A549 (cell line): Measurements from ENCODE around the gene SHKBP1. TPM values are rescaled to one million over a fixed set of nuclear protein-coding genes. Genes with fewer than 3 reads are reported as not detected.

Experiments used
- ATAC-seq, 2 experiments: fragments of 200-7000 bp in 1 of 2; fragments of >200 bp in 1 of 2; cut with Nextera tagmentation in 1 of 2; cut with Tn5 transposase in 1 of 2; 3 replicates each; pipeline versions ENCODE4 v1.8.0 to v1.9.1; 2018 to 2020; ENCODE audit warnings: mild to moderate bottlenecking in 1 of 2, moderate library complexity in 1 of 2
- CTCF ChIA-PET: fragments of 300-600 bp; sonication (Branson Sonifier 250); formaldehyde crosslinking; extraction: SDS; loops from one replicate; lab custom pipeline; 2021; ENCODE audit warnings: antibody characterized with exemption, inconsistent platforms; lab: Yijun Ruan, JAX
- POLR2A ChIA-PET: fragments of 350-600 bp; formaldehyde crosslinking; extraction: SDS; loops from one replicate; lab custom pipeline; 2021; ENCODE audit warnings: antibody characterized with exemption, inconsistent platforms; lab: Yijun Ruan, JAX
- DNase-seq, 2 experiments: peaks; one replicate each; pipeline versions ENCODE4 v3.0.0 to v3.0.0-alpha.2; 2011 to 2016; ENCODE audit warnings: low read depth in 1 of 2, low spot score in 1 of 2
- FAIRE-seq: peaks from 2 replicates; lab custom pipeline; 2011; peaks lifted over from hg19 to GRCh38; lab: Jason Lieb, UNC
- H3K27ac ChIP-seq, 2 experiments: fragments of >200 bp; sonication (Bioruptor Twin); formaldehyde crosslinking; 3 replicates each; pipeline ENCODE4 v1.5.1; 2016 to 2017
- H3K4me1 ChIP-seq: fragments of >200 bp; sonication (Bioruptor Twin); formaldehyde crosslinking; 3 replicates; pipeline ENCODE4 v1.6.1; 2016
- H3K4me2 ChIP-seq: fragments of >200 bp; sonication (Bioruptor Twin); formaldehyde crosslinking; 3 replicates; pipeline ENCODE4 v1.6.1; 2016
- H3K4me3 ChIP-seq: fragments of >200 bp; sonication (Bioruptor Twin); formaldehyde crosslinking; 3 replicates; pipeline ENCODE4 v1.5.1; 2016
- H3K9me3 ChIP-seq: fragments of >200 bp; sonication (Bioruptor Twin); formaldehyde crosslinking; 3 replicates; pipeline ENCODE4 v1.6.1; 2016
- CEBPB ChIP-seq, 2 experiments: fragments of >200 bp in 1 of 2; sonication (Bioruptor Twin) in 1 of 2; formaldehyde crosslinking in 1 of 2; IDR thresholded peaks; 2 replicates each; pipeline ENCODE4 v1.6.1; 2012 to 2016
- EHMT2 ChIP-seq: fragments of 200-600 bp; sonication (generic); IDR thresholded peaks from 2 replicates; pipeline ENCODE4 v1.6.1; 2016; ENCODE audit warnings: antibody characterized with exemption, low read depth, mild to moderate bottlenecking, moderate library complexity
- ELK1 ChIP-seq: fragments of 150-350 bp; IDR thresholded peaks from 2 replicates; pipeline ENCODE4 v1.6.1; 2014; ENCODE audit warnings: low read depth, mild to moderate bottlenecking, low read length
- FOSB ChIP-seq: fragments of 250-450 bp; sonication (Bioruptor Pico); IDR thresholded peaks from 2 replicates; pipeline ENCODE4 v1.5.0; 2020; ENCODE audit warnings: mild to moderate bottlenecking, moderate library complexity
- FOSL2 ChIP-seq, 2 experiments: fragments of 450-650 bp in 1 of 2; fragments of >200 bp in 1 of 2; sonication (Bioruptor Twin) in 1 of 2; formaldehyde crosslinking; IDR thresholded peaks; 2 replicates each; pipeline versions ENCODE4 v1.5.0 to v1.6.1; 2016 to 2020; ENCODE audit warnings: mild to moderate bottlenecking in 1 of 2, moderate library complexity in 1 of 2
- HES2 ChIP-seq: fragments of >200 bp; sonication (Bioruptor Twin); formaldehyde crosslinking; IDR thresholded peaks from 2 replicates; pipeline ENCODE4 v1.6.1; 2016
- JUNB ChIP-seq: fragments of >200 bp; sonication (Bioruptor Twin); formaldehyde crosslinking; IDR thresholded peaks from 2 replicates; pipeline ENCODE4 v1.6.1; 2016
- KDM1A ChIP-seq: fragments of 200-600 bp; sonication (generic); IDR thresholded peaks from 2 replicates; pipeline ENCODE4 v1.6.1; 2016; ENCODE audit warnings: low read depth, mild to moderate bottlenecking
- MAFK ChIP-seq: fragments of 450-650 bp; IDR thresholded peaks from 2 replicates; pipeline ENCODE4 v1.6.1; 2014; ENCODE audit not compliant: partially characterized antibody
- MAX ChIP-seq: IDR thresholded peaks from 2 replicates; pipeline ENCODE4 v1.6.1; 2012
- NPAS2 ChIP-seq: fragments of 250-450 bp; sonication (Bioruptor Pico); IDR thresholded peaks from 2 replicates; pipeline ENCODE4 v1.8.0; 2022; ENCODE audit warnings: mild to moderate bottlenecking, moderate library complexity, borderline replicate concordance
- NR3C1 ChIP-seq: fragments of >200 bp; sonication (Bioruptor Twin); formaldehyde crosslinking; IDR thresholded peaks from 3 replicates; pipeline ENCODE4 v1.6.1; 2017
- POLR2A ChIP-seq: IDR thresholded peaks from 2 replicates; pipeline ENCODE4 v1.6.1; 2012; ENCODE audit warnings: mild to moderate bottlenecking, low read length
- POLR2AphosphoS2 ChIP-seq: conservative IDR thresholded peaks from 2 replicates; pipeline ENCODE4 v1.6.1; 2012; ENCODE audit warnings: low read length, improper control_type of control experiment, inconsistent platforms
- RAD21 ChIP-seq, 2 experiments: fragments of >200 bp in 1 of 2; sonication (Bioruptor Twin) in 1 of 2; formaldehyde crosslinking in 1 of 2; IDR thresholded peaks in 1 of 2; conservative IDR thresholded peaks in 1 of 2; 2 replicates in 1 of 2; 3 replicates in 1 of 2; pipeline ENCODE4 v1.6.1; 2012 to 2018; ENCODE audit warnings: inconsistent platforms in 1 of 2
- RCOR1 ChIP-seq: fragments of 150-350 bp; IDR thresholded peaks from 2 replicates; pipeline ENCODE4 v1.6.1; 2014; ENCODE audit warnings: antibody characterized with exemption, low read length, low read depth
- RFX5 ChIP-seq: fragments of 450-650 bp; IDR thresholded peaks from 2 replicates; pipeline ENCODE4 v1.7.1; 2014; ENCODE audit warnings: antibody characterized with exemption, mild to moderate bottlenecking, moderate library complexity
- SMC3 ChIP-seq: fragments of >200 bp; sonication (Bioruptor Twin); formaldehyde crosslinking; IDR thresholded peaks from 3 replicates; pipeline ENCODE4 v1.6.1; 2018; ENCODE audit warnings: inconsistent platforms
- TFCP2L1 ChIP-seq: fragments of 250-450 bp; sonication (Bioruptor Pico); IDR thresholded peaks from 2 replicates; pipeline ENCODE4 v1.5.0; 2021; ENCODE audit warnings: mild to moderate bottlenecking
- WGBS: methylation state at CpG from one replicate; pipeline ENCODE4 v1.1.6; 2017; ENCODE audit errors: missing lambda C conversion rate; 5-methylcytosine and 5-hydroxymethylcytosine counted together
- polyA plus RNA-seq, 4 experiments: library from polyadenylated mRNA; depleted of rRNA in 3 of 4; stranded (reverse); fragments of >200 nt; fragmentation: RNase III in 1 of 4; extraction: RNeasy Plus Mini Kit Qiagen cat#74134 plus additional on column Dnase treatment in 1 of 4; gene quantifications; 2 replicates in 3 of 4; 3 replicates in 1 of 4; pipeline ENCODE4 v1.2.3, GENCODE V29; 2011 to 2017
- TF ChIP-seq, protein P1 (sequence below): fragments of >200 bp; sonication (Bioruptor Twin); formaldehyde crosslinking; IDR thresholded peaks from 3 replicates; pipeline ENCODE4 v1.5.1; 2016
- TF ChIP-seq, protein P2 (sequence below): fragments of 200-600 bp; sonication (generic); IDR thresholded peaks from 2 replicates; pipeline ENCODE4 v1.6.1; 2016; ENCODE audit warnings: antibody characterized with exemption, mild to moderate bottlenecking, moderate library complexity
- TF ChIP-seq, protein P3 (sequence below): IDR thresholded peaks from 2 replicates; pipeline ENCODE4 v1.6.1; 2012

SHKBP1 gene
- polyA plus RNA-seq, 2 of the 4 experiments (the other 2 are of a cell fraction), result 75.2 to 123 TPM

GRCh38 chr19:40594255-40594654, 17.6 kb downstream of the SHKBP1 start:
- POLR2A ChIA-PET, result interaction anchor here (0.9 to 1.4 kb wide), 4 partner anchors 8 to 129 kb away, joined by 4 to 15 read pairs (median 8); partner anchors contain the start of gene BLVRB
- Histone ChIP-seq H3K4me1 (peaks cover 38% of the 10 kb centered on the region), H3K4me2 (peak overlapping the region; percentile 67), H3K4me3 (no peak overlapping the region; the same call in 2 of the 3 replicates), H3K9me3 (no peaks in the 10 kb centered on the region), H3K27ac (peak overlapping the region; percentile 63 to 82)
- CTCF ChIA-PET, result interaction anchor here (0.6 to 35.2 kb wide), 7 partner anchors 5 to 199 kb away, joined by 3 to 2247 read pairs (median 35); partner anchors contain the start of genes BLVRB and LTBP4
- DNase-seq (no peak), FAIRE-seq (peak; percentile 56), ATAC-seq (no peak)
- 59% methylated on average over 8 of the region's 8 CpGs for WGBS
- TF ChIP-seq KDM1A (0 out of 2 replicates have a peak, but pooled peaks have one; percentile 9), POLR2AphosphoS2 (0 out of 2 replicates have a peak, but pooled peaks have one; percentile 38), TFCP2L1 (CRISPR knock-in tag) (no peak), RFX5 (0 out of 2 replicates have a peak, but pooled peaks have one; percentile 35)
- TF ChIP-seq, protein P1, sequence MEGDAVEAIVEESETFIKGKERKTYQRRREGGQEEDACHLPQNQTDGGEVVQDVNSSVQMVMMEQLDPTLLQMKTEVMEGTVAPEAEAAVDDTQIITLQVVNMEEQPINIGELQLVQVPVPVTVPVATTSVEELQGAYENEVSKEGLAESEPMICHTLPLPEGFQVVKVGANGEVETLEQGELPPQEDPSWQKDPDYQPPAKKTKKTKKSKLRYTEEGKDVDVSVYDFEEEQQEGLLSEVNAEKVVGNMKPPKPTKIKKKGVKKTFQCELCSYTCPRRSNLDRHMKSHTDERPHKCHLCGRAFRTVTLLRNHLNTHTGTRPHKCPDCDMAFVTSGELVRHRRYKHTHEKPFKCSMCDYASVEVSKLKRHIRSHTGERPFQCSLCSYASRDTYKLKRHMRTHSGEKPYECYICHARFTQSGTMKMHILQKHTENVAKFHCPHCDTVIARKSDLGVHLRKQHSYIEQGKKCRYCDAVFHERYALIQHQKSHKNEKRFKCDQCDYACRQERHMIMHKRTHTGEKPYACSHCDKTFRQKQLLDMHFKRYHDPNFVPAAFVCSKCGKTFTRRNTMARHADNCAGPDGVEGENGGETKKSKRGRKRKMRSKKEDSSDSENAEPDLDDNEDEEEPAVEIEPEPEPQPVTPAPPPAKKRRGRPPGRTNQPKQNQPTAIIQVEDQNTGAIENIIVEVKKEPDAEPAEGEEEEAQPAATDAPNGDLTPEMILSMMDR, result no peak

- FAIRE-seq (peak; percentile 36), ATAC-seq (peak; percentile 36 to 42), DNase-seq (peak; percentile 73 to 94)
- H3K27ac ChIP-seq, result peak overlapping the region; percentile 63 to 82
- H3K4me3 ChIP-seq, result peak overlapping the region; percentile 11; the same call in 2 of the 3 replicates
- CTCF ChIA-PET, result interaction anchor here (0.5 to 35.2 kb wide), 9 partner anchors 5 to 131 kb away, joined by 3 to 2247 read pairs (median 20); partner anchors contain the start of genes BLVRB, COQ8B, ITPKC and LTBP4
- H3K4me1 ChIP-seq, result peaks cover 38% of the 10 kb centered on the region
- H3K4me2 ChIP-seq, result peak overlapping the region; percentile 67
- POLR2A ChIA-PET, result interaction anchor here (0.6 to 1.4 kb wide), 6 partner anchors 9 to 151 kb away, joined by 3 to 15 read pairs (median 4); partner anchors contain the start of gene BLVRB
- 36% methylated on average over 13 of the region's 13 CpGs for WGBS
- no peaks in the 10 kb centered on the region for H3K9me3 ChIP-seq
- TF ChIP-seq FOSB (CRISPR knock-in tag) (no peak), FOSL2 (IDR thresholded peaks at IDR 0.05) (0 out of 2 replicates have a peak, but pooled peaks have one; percentile 19), FOSL2 (CRISPR knock-in tag; IDR thresholded peaks at IDR 0.05) (peak; percentile 82), POLR2AphosphoS2 (no peak), CEBPB (IDR thresholded peaks at IDR 0.05) (no peak), MAFK (no peak), HES2 (no peak), EHMT2 (no peak), POLR2A (no peak), RAD21 (conservative IDR thresholded peaks at IDR 0.05 in 1 of 2, IDR thresholded peaks at IDR 0.05 in 1 of 2) (0 out of 5 replicates have a peak, but pooled peaks of 1 of the 2 experiments have one; percentile 18), NPAS2 (no peak), MAX (peak; percentile 59; the same call in 1 of the 2 replicates), ELK1 (no peak), NR3C1 (no peak), RCOR1 (no peak), SMC3 (0 out of 3 replicates have a peak, but pooled peaks have one; percentile 16), JUNB (0 out of 2 replicates have a peak, but pooled peaks have one; percentile 29), RFX5 (0 out of 2 replicates have a peak, but pooled peaks have one; percentile 11), TFCP2L1 (CRISPR knock-in tag) (no peak)
- TF ChIP-seq, protein P1, result peak; percentile 27
- TF ChIP-seq, protein P2, sequence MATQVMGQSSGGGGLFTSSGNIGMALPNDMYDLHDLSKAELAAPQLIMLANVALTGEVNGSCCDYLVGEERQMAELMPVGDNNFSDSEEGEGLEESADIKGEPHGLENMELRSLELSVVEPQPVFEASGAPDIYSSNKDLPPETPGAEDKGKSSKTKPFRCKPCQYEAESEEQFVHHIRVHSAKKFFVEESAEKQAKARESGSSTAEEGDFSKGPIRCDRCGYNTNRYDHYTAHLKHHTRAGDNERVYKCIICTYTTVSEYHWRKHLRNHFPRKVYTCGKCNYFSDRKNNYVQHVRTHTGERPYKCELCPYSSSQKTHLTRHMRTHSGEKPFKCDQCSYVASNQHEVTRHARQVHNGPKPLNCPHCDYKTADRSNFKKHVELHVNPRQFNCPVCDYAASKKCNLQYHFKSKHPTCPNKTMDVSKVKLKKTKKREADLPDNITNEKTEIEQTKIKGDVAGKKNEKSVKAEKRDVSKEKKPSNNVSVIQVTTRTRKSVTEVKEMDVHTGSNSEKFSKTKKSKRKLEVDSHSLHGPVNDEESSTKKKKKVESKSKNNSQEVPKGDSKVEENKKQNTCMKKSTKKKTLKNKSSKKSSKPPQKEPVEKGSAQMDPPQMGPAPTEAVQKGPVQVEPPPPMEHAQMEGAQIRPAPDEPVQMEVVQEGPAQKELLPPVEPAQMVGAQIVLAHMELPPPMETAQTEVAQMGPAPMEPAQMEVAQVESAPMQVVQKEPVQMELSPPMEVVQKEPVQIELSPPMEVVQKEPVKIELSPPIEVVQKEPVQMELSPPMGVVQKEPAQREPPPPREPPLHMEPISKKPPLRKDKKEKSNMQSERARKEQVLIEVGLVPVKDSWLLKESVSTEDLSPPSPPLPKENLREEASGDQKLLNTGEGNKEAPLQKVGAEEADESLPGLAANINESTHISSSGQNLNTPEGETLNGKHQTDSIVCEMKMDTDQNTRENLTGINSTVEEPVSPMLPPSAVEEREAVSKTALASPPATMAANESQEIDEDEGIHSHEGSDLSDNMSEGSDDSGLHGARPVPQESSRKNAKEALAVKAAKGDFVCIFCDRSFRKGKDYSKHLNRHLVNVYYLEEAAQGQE, result no peak
- TF ChIP-seq, protein P3, sequence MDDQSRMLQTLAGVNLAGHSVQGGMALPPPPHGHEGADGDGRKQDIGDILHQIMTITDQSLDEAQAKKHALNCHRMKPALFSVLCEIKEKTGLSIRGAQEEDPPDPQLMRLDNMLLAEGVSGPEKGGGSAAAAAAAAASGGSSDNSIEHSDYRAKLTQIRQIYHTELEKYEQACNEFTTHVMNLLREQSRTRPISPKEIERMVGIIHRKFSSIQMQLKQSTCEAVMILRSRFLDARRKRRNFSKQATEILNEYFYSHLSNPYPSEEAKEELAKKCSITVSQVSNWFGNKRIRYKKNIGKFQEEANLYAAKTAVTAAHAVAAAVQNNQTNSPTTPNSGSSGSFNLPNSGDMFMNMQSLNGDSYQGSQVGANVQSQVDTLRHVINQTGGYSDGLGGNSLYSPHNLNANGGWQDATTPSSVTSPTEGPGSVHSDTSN, result no peak
Observed at GRCh38 chr19:40594657-40595091, 18.0 kb downstream of the SHKBP1 start.
